Measurements from ENCODE around the gene PRDM8.

GRCh38 chr4:80231180-80231579 is 33.9 kb downstream of the PRDM8 start:
- TF ChIP-seq CTCF (IDR thresholded peaks at IDR 0.05; ENCODE audit: poor library complexity), result no peak
- TF ChIP-seq EZH2 (IDR thresholded peaks at IDR 0.05; ENCODE audit: borderline replicate concordance), result no peak
- TF ChIP-seq EZH2phosphoT487 (IDR thresholded peaks at IDR 0.05; ENCODE audit: low read depth, severe bottlenecking, unreplicated experiment), result no peak

Measured in hepatocyte (in vitro differentiated cells).